PC-9 (cell line): Measurements from ENCODE around the gene ENAH. TPM values are rescaled to one million over a fixed set of nuclear protein-coding genes. Genes with fewer than 3 reads are reported as not detected.
A peak's percentile ranks its signal among the peaks of the same experiment; 100 is the strongest.
"Not testable (repeated sequence)": the region's sequence is repeated elsewhere in the genome, so short reads cannot be mapped to it uniquely, and the experiment has no call there.

ENCODE experiments used
- BruUV-seq: library from RNA; stranded (reverse); fragments of 400-500 nt; replicated peaks from 2 replicates; lab custom pipeline; 2021; lab: Mats Ljungman, UMichigan
- CTCF ChIA-PET: fragments of 300-600 bp; sonication (Branson Sonifier 250); formaldehyde crosslinking; loops from one replicate; lab custom pipeline; 2022; ENCODE audit warnings: antibody characterized with exemption; lab: Charles Lee
- POLR2A ChIA-PET: fragments of 300-600 bp; sonication (Branson Sonifier 250); formaldehyde crosslinking; loops from one replicate; lab custom pipeline; 2022; ENCODE audit warnings: antibody characterized with exemption; ENCODE audit not compliant: unreplicated experiment; lab: Charles Lee
- DNase-seq, 2 experiments: peaks; one replicate each; pipeline versions ENCODE4 v3.0.0 to v3.0.0-alpha.2; 2015 to 2022; ENCODE audit warnings: mixed read lengths in 1 of 2
- H2AFZ ChIP-seq: fragments of 200-600 bp; sonication (generic); 2 replicates; pipeline ENCODE4 v1.8.1; 2017; ENCODE audit warnings: antibody characterized with exemption
- H3F3A ChIP-seq: fragments of 200-600 bp; sonication (generic); 2 replicates; pipeline ENCODE4 v1.8.1; 2017; ENCODE audit warnings: antibody characterized with exemption, mild to moderate bottlenecking, low read depth; ENCODE audit not compliant: insufficient read depth
- H3K27ac ChIP-seq: fragments of 200-600 bp; sonication (generic); 2 replicates; pipeline ENCODE4 v1.6.1; 2016; ENCODE audit warnings: mixed run types
- H3K27me3 ChIP-seq: fragments of 200-600 bp; sonication (generic); 2 replicates; pipeline ENCODE4 v1.6.1; 2016; ENCODE audit warnings: low read depth, mixed run types; ENCODE audit not compliant: insufficient read depth
- H3K36me3 ChIP-seq: fragments of 200-600 bp; sonication (generic); 2 replicates; pipeline ENCODE4 v1.6.1; 2016; ENCODE audit warnings: low read depth, mixed run types
- H3K4me1 ChIP-seq: fragments of 200-600 bp; sonication (generic); replicated peaks from 2 replicates; pipeline ENCODE4 v1.6.1; 2016; ENCODE audit warnings: mixed run types; ENCODE audit not compliant: insufficient read depth
- H3K4me2 ChIP-seq: fragments of 200-600 bp; sonication (generic); 2 replicates; pipeline ENCODE4 v1.6.1; 2017; ENCODE audit warnings: mixed run types
- H3K4me3 ChIP-seq: fragments of 200-600 bp; sonication (generic); 2 replicates; pipeline ENCODE4 v1.6.1; 2016; ENCODE audit warnings: mixed run types
- H3K79me2 ChIP-seq: fragments of 200-600 bp; sonication (generic); 2 replicates; pipeline ENCODE4 v1.6.1; 2017; ENCODE audit warnings: low read depth, mixed run types
- H3K9me2 ChIP-seq: fragments of 200-600 bp; sonication (generic); 2 replicates; pipeline ENCODE4 v1.8.1; 2017; ENCODE audit warnings: mild to moderate bottlenecking; ENCODE audit not compliant: insufficient read depth
- H3K9me3 ChIP-seq: fragments of 200-600 bp; sonication (generic); 2 replicates; pipeline ENCODE4 v1.8.1; 2016; ENCODE audit warnings: low read depth; ENCODE audit not compliant: insufficient read depth
- H4K20me1 ChIP-seq: fragments of 200-600 bp; sonication (generic); 2 replicates; pipeline ENCODE4 v1.8.1; 2017; ENCODE audit not compliant: insufficient read depth
- EZH2 ChIP-seq: fragments of 200-600 bp; sonication (generic); IDR thresholded peaks from 2 replicates; pipeline ENCODE4 v1.8.0; 2017; ENCODE audit warnings: antibody characterized with exemption, low read depth
- intact Hi-C: fragments of 100-400 bp; cut with micrococcal nuclease; formaldehyde crosslinking; loops from one replicate; pipeline ENCODE4 v1.10.0; 2022; ENCODE audit not compliant: unreplicated experiment
- total RNA-seq: library from RNA; stranded (reverse); gene quantifications from 2 replicates; pipeline ENCODE4 v1.2.3, GENCODE V29; 2021
- TF ChIP-seq, protein P1 (sequence below): fragments of 200-600 bp; sonication (generic); conservative IDR thresholded peaks from 2 replicates; pipeline ENCODE4 v1.6.1; 2017; ENCODE audit warnings: mixed run types, antibody characterized with exemption, mild to moderate bottlenecking, moderate library complexity

The ENAH gene
- total RNA-seq, 1 experiment from 2014 or later = 167 TPM

DNA sequence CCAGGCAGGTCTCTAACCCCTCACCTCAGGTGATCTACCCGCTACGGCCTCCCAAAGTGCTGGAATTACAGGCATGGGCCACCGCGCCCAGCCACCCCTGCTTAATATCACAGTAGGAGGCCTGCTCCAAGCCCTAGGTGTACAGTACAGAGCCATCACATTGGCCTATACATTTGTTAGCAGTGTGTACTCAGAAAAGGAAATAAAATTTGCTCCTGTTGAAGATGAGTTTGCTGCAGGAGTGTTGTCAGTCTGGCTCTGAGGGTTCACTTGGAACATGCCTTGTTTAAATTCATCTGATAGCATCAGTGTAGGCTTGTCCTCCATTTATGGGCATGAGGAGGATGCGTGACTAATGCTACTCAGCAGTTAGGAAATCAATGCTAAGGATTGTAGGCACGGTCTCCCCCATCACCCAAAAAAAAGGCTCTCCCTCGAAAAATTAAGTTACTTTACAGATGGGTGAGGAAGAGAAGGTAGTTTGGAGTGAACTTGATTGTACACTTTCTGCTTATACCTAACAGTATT is 4.6 kb upstream of the ENAH start:
- no peak overlapping the region for H2AFZ ChIP-seq
- H3K27me3 ChIP-seq = no peaks in the 10 kb centered on the region
- no peak overlapping the region for H3K4me3 ChIP-seq
- H3K27ac ChIP-seq = peak overlapping the region; percentile 89
- H3K9me2 ChIP-seq = no peaks in the 10 kb centered on the region
- no peaks in the 10 kb centered on the region for H3K9me3 ChIP-seq
- peaks cover 55% of the 10 kb centered on the region for H3K4me1 ChIP-seq
- H4K20me1 ChIP-seq = no peaks in the 10 kb centered on the region
- H3K4me2 ChIP-seq = peak overlapping the region; percentile 60
- DNase-seq = peak; percentile 50 to 82
- no peak for TF ChIP-seq EZH2
- TF ChIP-seq, protein P1, sequence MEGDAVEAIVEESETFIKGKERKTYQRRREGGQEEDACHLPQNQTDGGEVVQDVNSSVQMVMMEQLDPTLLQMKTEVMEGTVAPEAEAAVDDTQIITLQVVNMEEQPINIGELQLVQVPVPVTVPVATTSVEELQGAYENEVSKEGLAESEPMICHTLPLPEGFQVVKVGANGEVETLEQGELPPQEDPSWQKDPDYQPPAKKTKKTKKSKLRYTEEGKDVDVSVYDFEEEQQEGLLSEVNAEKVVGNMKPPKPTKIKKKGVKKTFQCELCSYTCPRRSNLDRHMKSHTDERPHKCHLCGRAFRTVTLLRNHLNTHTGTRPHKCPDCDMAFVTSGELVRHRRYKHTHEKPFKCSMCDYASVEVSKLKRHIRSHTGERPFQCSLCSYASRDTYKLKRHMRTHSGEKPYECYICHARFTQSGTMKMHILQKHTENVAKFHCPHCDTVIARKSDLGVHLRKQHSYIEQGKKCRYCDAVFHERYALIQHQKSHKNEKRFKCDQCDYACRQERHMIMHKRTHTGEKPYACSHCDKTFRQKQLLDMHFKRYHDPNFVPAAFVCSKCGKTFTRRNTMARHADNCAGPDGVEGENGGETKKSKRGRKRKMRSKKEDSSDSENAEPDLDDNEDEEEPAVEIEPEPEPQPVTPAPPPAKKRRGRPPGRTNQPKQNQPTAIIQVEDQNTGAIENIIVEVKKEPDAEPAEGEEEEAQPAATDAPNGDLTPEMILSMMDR = no peak
- ChIA-PET POLR2A (interaction anchor here (0.6 kb wide), 3 partner anchors 38 to 122 kb away, joined by 4 to 17 read pairs (median 5); no protein-coding TSS in a partner anchor), CTCF (no interaction called here)
- no TSS peak for BruUV-seq
- no peaks in the 10 kb centered on the region for H3K36me3 ChIP-seq
- peaks cover 47% of the 10 kb centered on the region for H3F3A ChIP-seq
- intact Hi-C loops = loop anchor here (5.0 kb wide), 1 partner anchor 220 kb away; no protein-coding TSS in a partner anchor
- peaks cover 2% of the 10 kb centered on the region for H3K79me2 ChIP-seq

- CTCF ChIA-PET, H3K9me2 ChIP-seq, H3K36me3 ChIP-seq, H3K9me3 ChIP-seq, BruUV-seq, H3K4me3 ChIP-seq, H3K27me3 ChIP-seq, H4K20me1 ChIP-seq, H2AFZ ChIP-seq, DNase-seq: not testable (repeated sequence)
- POLR2A ChIA-PET = interaction anchor here (0.6 to 2.3 kb wide), 4 partner anchors 44 to 98 kb away, joined by 4 to 18 read pairs (median 8); no protein-coding TSS in a partner anchor
- peaks cover 47% of the 10 kb centered on the region for H3F3A ChIP-seq
- intact Hi-C loops = loop anchor here (5.0 kb wide), 1 partner anchor 221 kb away; no protein-coding TSS in a partner anchor
- H3K4me2 ChIP-seq = peak overlapping the region; percentile 60
- H3K4me1 ChIP-seq = peaks cover 55% of the 10 kb centered on the region
- H3K79me2 ChIP-seq = peaks cover 15% of the 10 kb centered on the region
- H3K27ac ChIP-seq = peak overlapping the region; percentile 89
These were observed 3.3 kb upstream of the ENAH start for GRCh38 chr1:225656259-225656655.

- H3K79me2 ChIP-seq = peaks cover 20% of the 10 kb centered on the region
- CTCF ChIA-PET = interaction anchor here (0.6 to 1.6 kb wide), 5 partner anchors 44 to 117 kb away, joined by 3 to 10 read pairs (median 3); no protein-coding TSS in a partner anchor
- TF ChIP-seq, protein P1 = no peak; the same call in 1 of the 2 replicates
- no peak for TF ChIP-seq EZH2
- H3K4me2 ChIP-seq = peak overlapping the region; percentile 60
- H3K27ac ChIP-seq = peak overlapping the region; percentile 89
- DNase-seq = peak; percentile 56 to 93
- no peaks in the 10 kb centered on the region for H3K9me2 ChIP-seq
- H3K36me3 ChIP-seq = no peaks in the 10 kb centered on the region
- H3K27me3 ChIP-seq = no peaks in the 10 kb centered on the region
- H3F3A ChIP-seq = peaks cover 47% of the 10 kb centered on the region
- intact Hi-C loops = loop anchor here (1.0 to 5.0 kb wide), 6 partner anchors 45 to 222 kb away; no protein-coding TSS in a partner anchor
- H3K4me1 ChIP-seq = peaks cover 57% of the 10 kb centered on the region
- no TSS peak for BruUV-seq
- POLR2A ChIA-PET = interaction anchor here (0.5 to 2.3 kb wide), 17 partner anchors 13 to 1785 kb away, joined by 3 to 18 read pairs (median 4); no protein-coding TSS in a partner anchor
- H4K20me1 ChIP-seq = no peaks in the 10 kb centered on the region; the same call in 1 of the 2 replicates
- no peak overlapping the region for H3K4me3 ChIP-seq
- H2AFZ ChIP-seq = no peak overlapping the region
- no peaks in the 10 kb centered on the region for H3K9me3 ChIP-seq
These were observed 2.8 kb upstream of the ENAH start for GRCh38 chr1:225655509-225656258.
